GM21717 (cell line): ENCODE results near the gene B4GALT5.
A peak's percentile ranks its signal among the peaks of the same experiment; 100 is the strongest.

ENCODE experiments used
- ATAC-seq: cut with Tn5 transposase; IDR thresholded peaks from one replicate; pipeline ENCODE4 v1.9.1; 2021; ENCODE audit warnings: mild to moderate bottlenecking, moderate library complexity; ENCODE audit not compliant: unreplicated experiment

Gene B4GALT5

GRCh38 chr20:49701916-49702315 is 11.8 kb downstream of the B4GALT5 start:
- ATAC-seq = no peak

- no peak for ATAC-seq
These were observed 12.4 kb downstream of the B4GALT5 start for GRCh38 chr20:49701241-49701790.

GRCh38 chr20:49700411-49701185 is 13.1 kb downstream of the B4GALT5 start:
- no peak for ATAC-seq

- peak; percentile 60 for ATAC-seq
These were observed 14.3 kb downstream of the B4GALT5 start for GRCh38 chr20:49699200-49699992.

GRCh38 chr20:49698477-49698876 is 15.2 kb downstream of the B4GALT5 start:
- ATAC-seq = no peak

GRCh38 chr20:49697071-49697470 is 16.6 kb downstream of the B4GALT5 start:
- no peak for ATAC-seq

GRCh38 chr20:49696594-49696993 is 17.1 kb downstream of the B4GALT5 start:
- no peak for ATAC-seq

- ATAC-seq = no peak
These were observed 17.8 kb downstream of the B4GALT5 start for GRCh38 chr20:49695830-49696229.

- no peak for ATAC-seq
These were observed 19.1 kb downstream of the B4GALT5 start for GRCh38 chr20:49694450-49695071.

GRCh38 chr20:49693435-49694171 is 20.1 kb downstream of the B4GALT5 start:
- ATAC-seq = no peak

- no peak for ATAC-seq
These were observed 20.7 kb downstream of the B4GALT5 start for GRCh38 chr20:49692941-49693340.

GRCh38 chr20:49691818-49692568 is 21.7 kb downstream of the B4GALT5 start:
- ATAC-seq = no peak

GRCh38 chr20:49690899-49691620 is 22.6 kb downstream of the B4GALT5 start:
- no peak for ATAC-seq

- ATAC-seq = no peak
These were observed 25.8 kb downstream of the B4GALT5 start for GRCh38 chr20:49687595-49688567.

- no peak for ATAC-seq
These were observed 27.9 kb downstream of the B4GALT5 start for GRCh38 chr20:49685809-49686208.

GRCh38 chr20:49685161-49685601 is 28.5 kb downstream of the B4GALT5 start:
- ATAC-seq = no peak

- ATAC-seq = no peak
These were observed 29.2 kb downstream of the B4GALT5 start for GRCh38 chr20:49684335-49684997.

GRCh38 chr20:49682798-49683197 is 30.9 kb downstream of the B4GALT5 start:
- ATAC-seq = no peak
